Testis (tissue), 3 donors: ENCODE measurements around the gene SYN1. TPM values are rescaled to one million over a fixed set of nuclear protein-coding genes. Genes with fewer than 3 reads are reported as not detected.
A peak's percentile ranks its signal among the peaks of the same experiment; 100 is the strongest.

Experiments used
- DNase-seq: peaks from one replicate; pipeline ENCODE4 v3.0.0-alpha.2; 2019
- H3K27ac ChIP-seq, 2 donors: fragments of 200-600 bp; sonication (generic); one replicate each; pipeline ENCODE4 v1.5.1; 2019
- H3K27me3 ChIP-seq: fragments of 200-600 bp; sonication (generic); one replicate; pipeline ENCODE4 v1.5.1; 2019
- H3K36me3 ChIP-seq: fragments of 200-600 bp; sonication (generic); one replicate; pipeline ENCODE4 v1.5.1; 2017; ENCODE audit warnings: low read depth; ENCODE audit errors: missing control alignments
- H3K4me1 ChIP-seq: fragments of 200-600 bp; sonication (generic); one replicate; pipeline ENCODE4 v1.5.1; 2019
- H3K4me3 ChIP-seq, 2 donors: fragments of 200-600 bp; sonication (generic); one replicate each; pipeline ENCODE4 v1.5.1; 2017 to 2019
- H3K9me3 ChIP-seq: fragments of 200-600 bp; sonication (generic); one replicate; pipeline ENCODE4 v1.5.1; 2017
- POLR2A ChIP-seq: fragments of 450-650 bp; IDR thresholded peaks from one replicate; pipeline ENCODE4 v1.6.1; 2017; ENCODE audit warnings: antibody characterized with exemption, mild to moderate bottlenecking, moderate library complexity
- WGBS, 2 donors: methylation state at CpG; one replicate each; pipeline ENCODE4 v1.1.5; 2018; 5-methylcytosine and 5-hydroxymethylcytosine counted together
- intact Hi-C: fragments of 100-400 bp; cut with DNase I; formaldehyde crosslinking; loops from one replicate; pipeline ENCODE4 v1.15.1; 2023; ENCODE audit warnings: low total_unique reads
- polyA plus RNA-seq: library from polyadenylated mRNA; stranded (reverse); fragments of 350-450 nt; fragmentation: Illumina TruSeq; extraction: RNeasy Lipid Tissue Mini Kit (QIAGEN cat#74804); gene quantifications from one replicate; pipeline ENCODE4 v1.2.3, GENCODE V29; 2014; ENCODE audit warnings: low read depth, low replicate concordance; ENCODE audit not compliant: insufficient read depth
- total RNA-seq, 2 donors: library from RNA; depleted of rRNA; stranded (reverse); fragments of >200 nt; gene quantifications; one replicate each; pipeline ENCODE4 v1.2.3, GENCODE V29; 2016
- TF ChIP-seq, protein P1 (sequence below), 3 experiments: fragments of 450-650 bp in 2 of 3; fragments of 200-600 bp in 1 of 3; sonication (generic) in 1 of 3; IDR thresholded peaks; one replicate each; pipeline ENCODE4 v1.5.1; 2016 to 2019; ENCODE audit warnings: antibody characterized with exemption in 3 of 3, mild to moderate bottlenecking in 2 of 3, moderate library complexity in 1 of 3

Gene SYN1
- total and polyA plus RNA-seq, 3 donors from 2014 or later: 2.8 to 3.5 (median 3.4) TPM

GRCh38 chrX:47645530-47645929 lies 25.9 kb upstream of the SYN1 start:
- no peak for TF ChIP-seq POLR2A
- TF ChIP-seq, protein P1, sequence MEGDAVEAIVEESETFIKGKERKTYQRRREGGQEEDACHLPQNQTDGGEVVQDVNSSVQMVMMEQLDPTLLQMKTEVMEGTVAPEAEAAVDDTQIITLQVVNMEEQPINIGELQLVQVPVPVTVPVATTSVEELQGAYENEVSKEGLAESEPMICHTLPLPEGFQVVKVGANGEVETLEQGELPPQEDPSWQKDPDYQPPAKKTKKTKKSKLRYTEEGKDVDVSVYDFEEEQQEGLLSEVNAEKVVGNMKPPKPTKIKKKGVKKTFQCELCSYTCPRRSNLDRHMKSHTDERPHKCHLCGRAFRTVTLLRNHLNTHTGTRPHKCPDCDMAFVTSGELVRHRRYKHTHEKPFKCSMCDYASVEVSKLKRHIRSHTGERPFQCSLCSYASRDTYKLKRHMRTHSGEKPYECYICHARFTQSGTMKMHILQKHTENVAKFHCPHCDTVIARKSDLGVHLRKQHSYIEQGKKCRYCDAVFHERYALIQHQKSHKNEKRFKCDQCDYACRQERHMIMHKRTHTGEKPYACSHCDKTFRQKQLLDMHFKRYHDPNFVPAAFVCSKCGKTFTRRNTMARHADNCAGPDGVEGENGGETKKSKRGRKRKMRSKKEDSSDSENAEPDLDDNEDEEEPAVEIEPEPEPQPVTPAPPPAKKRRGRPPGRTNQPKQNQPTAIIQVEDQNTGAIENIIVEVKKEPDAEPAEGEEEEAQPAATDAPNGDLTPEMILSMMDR (IDR thresholded peaks at IDR 0.05): no peak
- Histone ChIP-seq H3K27me3 (no peaks in the 10 kb centered on the region), H3K4me3 (no peak overlapping the region), H3K4me1 (no peaks in the 10 kb centered on the region), H3K9me3 (no peaks in the 10 kb centered on the region), H3K36me3 (no peaks in the 10 kb centered on the region), H3K27ac (peak overlapping the region; percentile 36 to 50)
- no peak for DNase-seq
- intact Hi-C loops: no loop called here
- WGBS, 2 donors: 40% methylated on average over 7 to 8 of the region's 10 CpGs

DNA sequence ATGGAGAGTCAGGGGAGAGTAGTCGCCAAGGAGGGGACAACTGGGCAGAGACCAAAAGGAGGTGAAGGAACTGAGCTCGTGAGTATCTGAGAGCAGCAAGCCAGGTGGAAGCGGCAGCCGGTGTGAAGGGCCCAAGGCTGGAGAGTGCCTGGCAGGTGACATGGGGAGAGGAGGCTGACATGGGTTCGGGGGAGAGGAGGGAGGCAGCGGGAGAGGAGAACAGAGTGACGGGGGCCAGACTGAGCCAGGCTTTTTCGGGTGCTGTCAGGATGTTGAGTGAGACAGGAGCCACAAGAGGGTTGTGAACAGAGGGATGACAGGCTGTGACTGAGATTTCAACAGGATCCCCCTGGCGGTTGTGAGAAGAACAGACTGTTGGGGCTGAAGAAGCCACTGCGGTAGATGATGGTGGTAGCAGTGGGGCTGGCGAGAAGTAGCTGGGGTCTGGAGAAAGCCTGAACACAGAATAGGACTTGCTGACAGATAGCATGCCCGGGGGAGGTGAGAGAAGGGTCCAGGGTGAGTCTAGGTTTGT lies 25.0 kb upstream of the SYN1 start:
- WGBS, 2 donors: 32 to 50% methylated on average over 12 of the region's 12 CpGs
- no peaks in the 10 kb centered on the region for H3K9me3 ChIP-seq
- no peaks in the 10 kb centered on the region for H3K27me3 ChIP-seq
- H3K4me1 ChIP-seq: no peaks in the 10 kb centered on the region
- H3K36me3 ChIP-seq: no peaks in the 10 kb centered on the region
- DNase-seq: no peak
- intact Hi-C loops: no loop called here
- TF ChIP-seq POLR2A: no peak
- TF ChIP-seq, protein P1 (IDR thresholded peaks at IDR 0.05): peak; percentile 24 to 53 (median 35)
- no peak overlapping the region for H3K4me3 ChIP-seq
- peak overlapping the region in 1 of 2 donors; percentile 39 for H3K27ac ChIP-seq

DNA sequence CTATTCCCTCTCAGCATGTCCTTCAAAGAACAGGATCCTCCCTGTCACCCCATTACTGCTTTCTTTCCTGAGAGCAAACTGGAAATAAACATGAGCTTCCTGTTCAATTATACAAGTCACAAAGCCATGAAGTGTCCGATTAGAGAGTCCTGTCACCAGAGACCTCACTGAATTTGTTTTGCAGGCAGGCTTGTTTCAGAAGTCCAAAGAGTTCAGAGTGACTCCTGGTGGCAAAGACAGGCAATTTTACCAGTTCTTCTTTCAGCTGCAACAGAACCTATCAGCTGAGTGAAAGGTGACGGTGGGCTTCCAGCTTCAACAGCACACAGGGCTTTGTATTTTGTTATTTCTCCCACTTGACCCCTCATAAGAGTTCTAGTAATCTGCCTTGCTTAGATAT lies 24.3 kb upstream of the SYN1 start:
- WGBS, 2 donors: 19 to 20% methylated on average over 1 to 2 of the region's 2 CpGs
- Histone ChIP-seq H3K27ac (peak overlapping the region in 1 of 2 donors; percentile 39), H3K4me3 (no peak overlapping the region), H3K27me3 (no peaks in the 10 kb centered on the region), H3K36me3 (no peaks in the 10 kb centered on the region), H3K4me1 (no peaks in the 10 kb centered on the region), H3K9me3 (no peaks in the 10 kb centered on the region)
- intact Hi-C loops: no loop called here
- TF ChIP-seq, protein P1 (IDR thresholded peaks at IDR 0.05): peak in 2 of 3 experiments; percentile 13 to 31
- TF ChIP-seq POLR2A: no peak
- DNase-seq: no peak

- H3K36me3 ChIP-seq: no peaks in the 10 kb centered on the region
- WGBS, 2 donors: 35 to 74% methylated on average over 2 to 4 of the region's 14 CpGs
- no peak for DNase-seq
- H3K4me1 ChIP-seq: no peaks in the 10 kb centered on the region
- H3K27ac ChIP-seq: no peak overlapping the region
- H3K27me3 ChIP-seq: no peaks in the 10 kb centered on the region
- TF ChIP-seq POLR2A: no peak
- TF ChIP-seq, protein P1 (IDR thresholded peaks at IDR 0.05): no peak
- no peak overlapping the region for H3K4me3 ChIP-seq
- intact Hi-C loops: no loop called here
- H3K9me3 ChIP-seq: no peaks in the 10 kb centered on the region
Observed at GRCh38 chrX:47638816-47639215, 19.2 kb upstream of the SYN1 start.

GRCh38 chrX:47637546-47638195 lies 18.0 kb upstream of the SYN1 start:
- Histone ChIP-seq H3K27ac (no peak overlapping the region), H3K36me3 (no peaks in the 10 kb centered on the region), H3K27me3 (no peaks in the 10 kb centered on the region), H3K9me3 (no peaks in the 10 kb centered on the region), H3K4me3 (peak overlapping the region in 1 of 2 donors; percentile 10), H3K4me1 (no peaks in the 10 kb centered on the region)
- 33% methylated on average over 6 of the region's 31 CpGs; no CpG with 5 or more reads in 1 of the 2 donors for WGBS, 2 donors
- intact Hi-C loops: no loop called here
- TF ChIP-seq, protein P1 (IDR thresholded peaks at IDR 0.05): no peak
- TF ChIP-seq POLR2A: no peak
- DNase-seq: peak; percentile 76
